Measurements from ENCODE around the gene CDCA4. TPM values are rescaled to one million over a fixed set of nuclear protein-coding genes. Genes with fewer than 3 reads are reported as not detected.

The CDCA4 gene
- total and polyA plus RNA-seq, 10 of the 15 experiments (the other 5 are each of a cell fraction or from before 2014, with no cell fraction given): 10.4 to 64.0 (median 52.1) TPM

DNA sequence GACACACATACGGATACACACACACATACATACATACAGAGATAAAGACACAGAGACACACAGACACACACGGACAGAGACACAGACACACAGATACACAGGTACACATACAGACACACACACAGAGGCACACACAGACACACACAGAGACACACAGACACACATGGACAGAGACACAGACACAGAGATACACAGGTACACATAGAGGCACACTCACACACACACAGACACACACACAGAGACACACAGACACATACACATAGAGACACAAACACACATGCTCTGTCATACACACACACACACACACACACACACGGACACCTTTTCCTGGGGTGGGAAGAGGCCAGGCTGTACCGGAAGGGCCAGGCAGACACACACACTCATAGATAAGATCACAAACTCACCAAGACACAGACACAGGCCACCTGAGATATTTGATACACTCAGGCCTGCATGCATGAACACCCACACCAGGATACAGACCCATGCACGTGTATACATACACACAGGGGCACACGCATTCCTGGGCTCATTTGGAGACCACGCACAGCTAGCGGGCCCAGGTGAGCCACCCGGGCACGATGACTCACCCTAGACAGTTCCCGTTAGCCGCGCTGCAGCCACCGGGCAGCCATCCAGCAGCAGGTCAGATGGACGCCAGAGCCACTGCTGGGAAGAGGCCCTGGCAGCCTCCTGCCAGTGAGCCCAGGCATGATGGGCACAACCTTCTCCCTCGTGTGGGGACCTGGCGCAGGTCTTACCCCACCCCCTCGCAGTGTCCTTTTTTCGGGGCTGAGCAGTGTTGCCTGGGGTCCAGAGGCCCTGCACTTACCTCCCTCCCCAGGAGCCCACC, 40.9 kb downstream of the CDCA4 start (continued):
- TF ChIP-seq, protein P1, sequence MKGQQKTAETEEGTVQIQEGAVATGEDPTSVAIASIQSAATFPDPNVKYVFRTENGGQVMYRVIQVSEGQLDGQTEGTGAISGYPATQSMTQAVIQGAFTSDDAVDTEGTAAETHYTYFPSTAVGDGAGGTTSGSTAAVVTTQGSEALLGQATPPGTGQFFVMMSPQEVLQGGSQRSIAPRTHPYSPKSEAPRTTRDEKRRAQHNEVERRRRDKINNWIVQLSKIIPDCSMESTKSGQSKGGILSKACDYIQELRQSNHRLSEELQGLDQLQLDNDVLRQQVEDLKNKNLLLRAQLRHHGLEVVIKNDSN (IDR thresholded peaks at IDR 0.05; ENCODE audit: borderline replicate concordance, extremely low read length, insufficient read depth, low read depth, low read length): no peak
- TF ChIP-seq, protein P2, sequence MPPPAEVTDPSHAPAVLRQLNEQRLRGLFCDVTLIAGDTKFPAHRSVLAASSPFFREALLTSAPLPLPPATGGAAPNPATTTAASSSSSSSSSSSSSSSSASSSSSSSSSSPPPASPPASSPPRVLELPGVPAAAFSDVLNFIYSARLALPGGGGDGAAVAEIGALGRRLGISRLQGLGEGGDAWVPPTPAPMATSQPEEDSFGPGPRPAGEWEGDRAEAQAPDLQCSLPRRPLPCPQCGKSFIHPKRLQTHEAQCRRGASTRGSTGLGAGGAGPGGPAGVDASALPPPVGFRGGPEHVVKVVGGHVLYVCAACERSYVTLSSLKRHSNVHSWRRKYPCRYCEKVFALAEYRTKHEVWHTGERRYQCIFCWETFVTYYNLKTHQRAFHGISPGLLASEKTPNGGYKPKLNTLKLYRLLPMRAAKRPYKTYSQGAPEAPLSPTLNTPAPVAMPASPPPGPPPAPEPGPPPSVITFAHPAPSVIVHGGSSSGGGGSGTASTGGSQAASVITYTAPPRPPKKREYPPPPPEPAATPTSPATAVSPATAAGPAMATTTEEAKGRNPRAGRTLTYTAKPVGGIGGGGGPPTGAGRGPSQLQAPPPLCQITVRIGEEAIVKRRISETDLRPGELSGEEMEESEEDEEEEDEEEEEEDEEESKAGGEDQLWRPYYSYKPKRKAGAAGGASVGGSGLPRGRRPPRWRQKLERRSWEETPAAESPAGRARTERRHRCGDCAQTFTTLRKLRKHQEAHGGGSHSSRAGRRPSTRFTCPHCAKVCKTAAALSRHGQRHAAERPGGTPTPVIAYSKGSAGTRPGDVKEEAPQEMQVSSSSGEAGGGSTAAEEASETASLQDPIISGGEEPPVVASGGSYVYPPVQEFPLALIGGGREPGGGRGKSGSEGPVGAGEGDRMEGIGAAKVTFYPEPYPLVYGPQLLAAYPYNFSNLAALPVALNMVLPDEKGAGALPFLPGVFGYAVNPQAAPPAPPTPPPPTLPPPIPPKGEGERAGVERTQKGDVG (CRISPR knock-in tag; IDR thresholded peaks at IDR 0.05): no peak

DNA sequence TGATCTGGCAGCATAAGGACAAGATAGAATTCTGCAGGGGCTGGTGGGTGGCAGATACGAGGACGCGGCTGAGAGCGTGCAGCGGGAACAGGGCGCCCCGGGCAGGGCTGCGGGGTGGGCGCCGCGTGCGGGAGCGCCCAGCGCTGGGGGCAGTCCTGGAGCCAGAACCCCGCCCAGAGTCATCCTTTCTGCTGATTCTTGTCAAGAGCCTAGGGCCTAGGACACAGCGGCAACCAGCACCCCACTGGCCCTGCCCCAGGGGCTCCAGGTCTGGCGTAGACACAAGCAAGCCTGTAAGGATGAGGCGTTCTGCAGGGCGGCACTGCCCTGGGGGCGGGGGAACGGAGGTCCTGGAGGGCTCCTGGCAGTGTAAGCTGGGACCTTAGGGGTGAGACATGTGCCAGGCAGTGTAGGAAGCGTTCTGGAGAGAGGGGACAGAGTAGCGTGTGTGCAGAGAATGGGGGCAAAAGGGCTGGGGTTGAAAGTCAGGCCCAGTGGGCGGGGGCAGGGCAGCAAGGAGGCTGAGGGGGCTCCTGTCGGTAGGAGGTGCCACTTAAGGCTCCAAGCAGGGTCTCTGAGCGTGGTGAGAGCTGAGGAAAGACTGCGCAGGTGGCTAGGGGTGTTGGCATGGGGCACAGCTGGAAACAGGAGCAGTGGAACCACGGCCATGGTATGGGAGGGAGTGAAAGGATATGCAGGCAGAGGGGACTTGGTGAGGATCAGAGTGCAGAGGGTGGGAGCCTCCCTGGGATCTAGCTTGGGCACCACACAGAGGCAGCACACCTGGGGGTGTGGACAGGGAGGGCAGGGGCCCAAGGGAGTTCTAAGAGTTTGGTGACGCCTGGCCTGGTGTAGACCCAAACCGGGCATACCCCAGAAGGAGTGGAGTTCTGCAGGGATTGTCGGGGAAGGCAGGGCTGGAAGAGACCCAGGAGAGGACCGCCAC, 41.9 kb downstream of the CDCA4 start:
- FAIRE-seq: no peak
- in situ Hi-C loops (cut with MboI): no loop called here
- ChIA-PET RAD21 (ENCODE audit: unreplicated experiment) (no interaction called here), CTCF (no interaction called here), SMC1A (ENCODE audit: uncharacterized antibody, unreplicated experiment) (no interaction called here), POLR2A (no interaction called here)
- intact Hi-C loops (cut with micrococcal nuclease; ENCODE audit: unreplicated experiment): loop anchor here (10.0 kb wide), 1 partner anchor 84 kb away; no protein-coding TSS in a partner anchor
- no peaks in the 10 kb centered on the region for H3K79me2 ChIP-seq (ENCODE audit: control insufficient read depth, insufficient read depth, low read length)
- no peak for DNase-seq (ENCODE audit: low read depth, low spot score)
- ATAC-seq: no peak
- H3K36me3 ChIP-seq (ENCODE audit: control insufficient read depth in 2 of 2, insufficient read depth in 2 of 2, low read length in 1 of 2): no peaks in the 10 kb centered on the region
- H3K27ac ChIP-seq (ENCODE audit: control insufficient read depth, insufficient read depth): no peak overlapping the region
- peaks cover 7 to 10% of the 10 kb centered on the region in 2 experiments for H3K27me3 ChIP-seq (replicated peaks in 1 of 2; ENCODE audit: control insufficient read depth in 2 of 2, insufficient read depth in 2 of 2, low read length in 1 of 2)
- H3K4me3 ChIP-seq: no peak overlapping the region
- no peaks in the 10 kb centered on the region for H4K20me1 ChIP-seq (ENCODE audit: control insufficient read depth, insufficient read depth)
- WGBS (ENCODE audit: insufficient coverage, insufficient replicate concordance, low lambda C conversion rate, missing lambda C conversion rate): 37% methylated on average over 17 of the region's 32 CpGs
- H3K4me2 ChIP-seq (ENCODE audit: control insufficient read depth, insufficient read depth): no peak overlapping the region
- no peaks in the 10 kb centered on the region for H3K9me3 ChIP-seq (replicated peaks; ENCODE audit: control insufficient read depth, insufficient read depth, low read length)
- H3K4me1 ChIP-seq (ENCODE audit: control insufficient read depth, insufficient read depth, low read length): no peaks in the 10 kb centered on the region; the same call in 1 of the 2 replicates
- no peak overlapping the region for H2AFZ ChIP-seq (ENCODE audit: control insufficient read depth, low read depth, low read length)
- BruUV-seq (replicated peaks): no TSS peak
- H3K9ac ChIP-seq (ENCODE audit: control insufficient read depth, insufficient read depth, low read length): no peak overlapping the region
- TF ChIP-seq CREB1 (IDR thresholded peaks at IDR 0.05; ENCODE audit: low read depth): no peak
- no peak for TF ChIP-seq PAX8 (IDR thresholded peaks at IDR 0.05)
- TF ChIP-seq JUNB (IDR thresholded peaks at IDR 0.05): no peak
- TF ChIP-seq IKZF2 (IDR thresholded peaks at IDR 0.05): no peak
- TF ChIP-seq GATAD2B (conservative IDR thresholded peaks at IDR 0.05; ENCODE audit: low read depth): no peak
- TF ChIP-seq BMI1 (IDR thresholded peaks at IDR 0.05; ENCODE audit: borderline replicate concordance): no peak
- no peak for TF ChIP-seq BHLHE40 (IDR thresholded peaks at IDR 0.05; ENCODE audit: borderline replicate concordance in 1 of 2, low read depth in 2 of 2, low read length in 1 of 2)
- no peak for TF ChIP-seq SMARCA5 (IDR thresholded peaks at IDR 0.05)
- TF ChIP-seq RAD51 (IDR thresholded peaks at IDR 0.05): no peak
- no peak for TF ChIP-seq ATF7 (IDR thresholded peaks at IDR 0.05; ENCODE audit: low read depth)
- TF ChIP-seq NFYA (IDR thresholded peaks at IDR 0.05; ENCODE audit: borderline replicate concordance, low read depth, low read length): no peak
- TF ChIP-seq IKZF1 (conservative IDR thresholded peaks at IDR 0.05): no peak
- no peak for TF ChIP-seq NFXL1 (IDR thresholded peaks at IDR 0.05; ENCODE audit: borderline replicate concordance)
- TF ChIP-seq PML (IDR thresholded peaks at IDR 0.05; ENCODE audit: low read length): no peak
- TF ChIP-seq TCF12 (IDR thresholded peaks at IDR 0.05; ENCODE audit: low read depth, low read length): no peak
- no peak for TF ChIP-seq RUNX3 (IDR thresholded peaks at IDR 0.05; ENCODE audit: low read length)

All from GM12878 (cell line).